ENCODE data around the gene TMEM209.
"Not testable (repeated sequence)": the region's sequence is repeated elsewhere in the genome, so short reads cannot be mapped to it uniquely, and the experiment has no call there.

DNA sequence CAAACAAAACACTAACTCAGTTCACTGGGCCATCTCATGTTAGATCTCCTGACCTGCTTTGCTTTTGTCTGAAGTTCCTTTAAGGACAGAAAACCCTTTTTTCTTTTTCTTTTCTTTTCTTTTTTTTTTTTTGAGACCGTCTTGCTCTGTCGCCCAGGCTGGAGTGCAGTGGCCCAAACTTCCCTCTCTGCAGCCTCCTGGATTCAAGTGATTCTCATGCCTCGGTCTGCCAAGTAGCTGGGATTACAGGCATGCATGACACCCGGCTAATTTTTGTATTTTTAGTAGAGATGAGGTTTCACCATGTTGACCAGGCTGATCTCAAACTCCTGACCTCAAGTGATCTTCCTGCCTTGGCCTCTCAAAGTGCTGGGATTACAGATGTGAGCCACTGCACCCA is 31.2 kb upstream of the TMEM209 start:
- TF ChIP-seq, protein P1, sequence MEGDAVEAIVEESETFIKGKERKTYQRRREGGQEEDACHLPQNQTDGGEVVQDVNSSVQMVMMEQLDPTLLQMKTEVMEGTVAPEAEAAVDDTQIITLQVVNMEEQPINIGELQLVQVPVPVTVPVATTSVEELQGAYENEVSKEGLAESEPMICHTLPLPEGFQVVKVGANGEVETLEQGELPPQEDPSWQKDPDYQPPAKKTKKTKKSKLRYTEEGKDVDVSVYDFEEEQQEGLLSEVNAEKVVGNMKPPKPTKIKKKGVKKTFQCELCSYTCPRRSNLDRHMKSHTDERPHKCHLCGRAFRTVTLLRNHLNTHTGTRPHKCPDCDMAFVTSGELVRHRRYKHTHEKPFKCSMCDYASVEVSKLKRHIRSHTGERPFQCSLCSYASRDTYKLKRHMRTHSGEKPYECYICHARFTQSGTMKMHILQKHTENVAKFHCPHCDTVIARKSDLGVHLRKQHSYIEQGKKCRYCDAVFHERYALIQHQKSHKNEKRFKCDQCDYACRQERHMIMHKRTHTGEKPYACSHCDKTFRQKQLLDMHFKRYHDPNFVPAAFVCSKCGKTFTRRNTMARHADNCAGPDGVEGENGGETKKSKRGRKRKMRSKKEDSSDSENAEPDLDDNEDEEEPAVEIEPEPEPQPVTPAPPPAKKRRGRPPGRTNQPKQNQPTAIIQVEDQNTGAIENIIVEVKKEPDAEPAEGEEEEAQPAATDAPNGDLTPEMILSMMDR (IDR thresholded peaks at IDR 0.05) = not testable (repeated sequence)
- TF ChIP-seq POLR2A (IDR thresholded peaks at IDR 0.05) = not testable (repeated sequence)

Measured in body of pancreas (tissue), 4 donors.